A549 (cell line): ENCODE results near the gene IFT27. TPM values are rescaled to one million over a fixed set of nuclear protein-coding genes. Genes with fewer than 3 reads are reported as not detected.
"Not testable (repeated sequence)": the region's sequence is repeated elsewhere in the genome, so short reads cannot be mapped to it uniquely, and the experiment has no call there.

Experiments used
- ATAC-seq, 2 experiments: fragments of 200-7000 bp in 1 of 2; fragments of >200 bp in 1 of 2; cut with Nextera tagmentation in 1 of 2; cut with Tn5 transposase in 1 of 2; 3 replicates each; pipeline versions ENCODE4 v1.8.0 to v1.9.1; 2018 to 2020; ENCODE audit warnings: mild to moderate bottlenecking in 1 of 2, moderate library complexity in 1 of 2
- CTCF ChIA-PET: fragments of 300-600 bp; sonication (Branson Sonifier 250); formaldehyde crosslinking; extraction: SDS; loops from one replicate; lab custom pipeline; 2021; ENCODE audit warnings: antibody characterized with exemption, inconsistent platforms; lab: Yijun Ruan, JAX
- POLR2A ChIA-PET: fragments of 350-600 bp; formaldehyde crosslinking; extraction: SDS; loops from one replicate; lab custom pipeline; 2021; ENCODE audit warnings: antibody characterized with exemption, inconsistent platforms; lab: Yijun Ruan, JAX
- DNase-seq, 2 experiments: peaks; one replicate each; pipeline versions ENCODE4 v3.0.0 to v3.0.0-alpha.2; 2011 to 2016; ENCODE audit warnings: low read depth in 1 of 2, low spot score in 1 of 2
- FAIRE-seq: peaks from 2 replicates; lab custom pipeline; 2011; peaks lifted over from hg19 to GRCh38; lab: Jason Lieb, UNC
- H3K27ac ChIP-seq, 2 experiments: fragments of >200 bp; sonication (Bioruptor Twin); formaldehyde crosslinking; 3 replicates each; pipeline ENCODE4 v1.5.1; 2016 to 2017
- H3K4me1 ChIP-seq: fragments of >200 bp; sonication (Bioruptor Twin); formaldehyde crosslinking; 3 replicates; pipeline ENCODE4 v1.6.1; 2016
- H3K4me2 ChIP-seq: fragments of >200 bp; sonication (Bioruptor Twin); formaldehyde crosslinking; 3 replicates; pipeline ENCODE4 v1.6.1; 2016
- H3K4me3 ChIP-seq: fragments of >200 bp; sonication (Bioruptor Twin); formaldehyde crosslinking; 3 replicates; pipeline ENCODE4 v1.5.1; 2016
- H3K9me3 ChIP-seq: fragments of >200 bp; sonication (Bioruptor Twin); formaldehyde crosslinking; 3 replicates; pipeline ENCODE4 v1.6.1; 2016
- CEBPB ChIP-seq, 2 experiments: fragments of >200 bp in 1 of 2; sonication (Bioruptor Twin) in 1 of 2; formaldehyde crosslinking in 1 of 2; IDR thresholded peaks; 2 replicates each; pipeline ENCODE4 v1.6.1; 2012 to 2016
- FOXS1 ChIP-seq: fragments of 250-450 bp; sonication (Bioruptor Pico); IDR thresholded peaks from 2 replicates; pipeline ENCODE4 v1.5.0; 2020; ENCODE audit warnings: mild to moderate bottlenecking, moderate library complexity
- MYC ChIP-seq: IDR thresholded peaks from 2 replicates; pipeline ENCODE4 v1.6.1; 2012; ENCODE audit warnings: mild to moderate bottlenecking, inconsistent platforms, low read length, improper control_type of control experiment, borderline replicate concordance
- NFE2L2 ChIP-seq: fragments of 150-350 bp; conservative IDR thresholded peaks from 2 replicates; pipeline ENCODE4 v1.6.1; 2014; ENCODE audit warnings: low read length
- NPAS2 ChIP-seq: fragments of 250-450 bp; sonication (Bioruptor Pico); IDR thresholded peaks from 2 replicates; pipeline ENCODE4 v1.8.0; 2022; ENCODE audit warnings: mild to moderate bottlenecking, moderate library complexity, borderline replicate concordance
- NR3C1 ChIP-seq: fragments of >200 bp; sonication (Bioruptor Twin); formaldehyde crosslinking; IDR thresholded peaks from 3 replicates; pipeline ENCODE4 v1.6.1; 2017
- PHF8 ChIP-seq: fragments of 200-600 bp; sonication (generic); IDR thresholded peaks from 2 replicates; pipeline ENCODE4 v1.6.1; 2016; ENCODE audit warnings: low read depth, mild to moderate bottlenecking, antibody characterized with exemption, moderate library complexity, borderline replicate concordance
- POLR2AphosphoS2 ChIP-seq: conservative IDR thresholded peaks from 2 replicates; pipeline ENCODE4 v1.6.1; 2012; ENCODE audit warnings: low read length, improper control_type of control experiment, inconsistent platforms
- RARB ChIP-seq: fragments of 250-450 bp; sonication (Bioruptor Pico); IDR thresholded peaks from 2 replicates; pipeline ENCODE4 v1.8.0; 2021; ENCODE audit warnings: mild to moderate bottlenecking, moderate library complexity
- RFX5 ChIP-seq: fragments of 450-650 bp; IDR thresholded peaks from 2 replicates; pipeline ENCODE4 v1.7.1; 2014; ENCODE audit warnings: antibody characterized with exemption, mild to moderate bottlenecking, moderate library complexity
- SMC3 ChIP-seq: fragments of >200 bp; sonication (Bioruptor Twin); formaldehyde crosslinking; IDR thresholded peaks from 3 replicates; pipeline ENCODE4 v1.6.1; 2018; ENCODE audit warnings: inconsistent platforms
- ZC3H11A ChIP-seq: fragments of 450-650 bp; IDR thresholded peaks from 2 replicates; pipeline ENCODE4 v1.6.1; 2014; ENCODE audit warnings: antibody characterized with exemption, mild to moderate bottlenecking
- ZSCAN20 ChIP-seq: fragments of 250-450 bp; sonication (Bioruptor Pico); IDR thresholded peaks from 2 replicates; pipeline ENCODE4 v1.8.0; 2022; ENCODE audit warnings: mild to moderate bottlenecking, moderate library complexity
- WGBS: methylation state at CpG from one replicate; pipeline ENCODE4 v1.1.6; 2017; ENCODE audit errors: missing lambda C conversion rate; 5-methylcytosine and 5-hydroxymethylcytosine counted together
- polyA plus RNA-seq, 4 experiments: library from polyadenylated mRNA; depleted of rRNA in 3 of 4; stranded (reverse); fragments of >200 nt; fragmentation: RNase III in 1 of 4; extraction: RNeasy Plus Mini Kit Qiagen cat#74134 plus additional on column Dnase treatment in 1 of 4; gene quantifications; 2 replicates in 3 of 4; 3 replicates in 1 of 4; pipeline ENCODE4 v1.2.3, GENCODE V29; 2011 to 2017
- TF ChIP-seq, protein P1 (sequence below): fragments of 200-600 bp; sonication (generic); IDR thresholded peaks from 2 replicates; pipeline ENCODE4 v1.6.1; 2016; ENCODE audit warnings: antibody characterized with exemption, mild to moderate bottlenecking, moderate library complexity
- TF ChIP-seq, protein P2 (sequence below): fragments of 250-450 bp; sonication (Bioruptor Pico); IDR thresholded peaks from 2 replicates; pipeline ENCODE4 v1.5.0; 2020; ENCODE audit warnings: low read depth, mild to moderate bottlenecking, moderate library complexity
- TF ChIP-seq, protein P3 (sequence below): fragments of >200 bp; sonication (Bioruptor Twin); formaldehyde crosslinking; IDR thresholded peaks from 3 replicates; pipeline ENCODE4 v1.5.1; 2016
- TF ChIP-seq, protein P4 (sequence below): fragments of 450-650 bp; IDR thresholded peaks from 2 replicates; pipeline ENCODE4 v1.6.1; 2014; ENCODE audit warnings: antibody characterized with exemption

Gene IFT27
- polyA plus RNA-seq, 2 of the 4 experiments (the other 2 are of a cell fraction) = 17.5 to 24.6 TPM

DNA sequence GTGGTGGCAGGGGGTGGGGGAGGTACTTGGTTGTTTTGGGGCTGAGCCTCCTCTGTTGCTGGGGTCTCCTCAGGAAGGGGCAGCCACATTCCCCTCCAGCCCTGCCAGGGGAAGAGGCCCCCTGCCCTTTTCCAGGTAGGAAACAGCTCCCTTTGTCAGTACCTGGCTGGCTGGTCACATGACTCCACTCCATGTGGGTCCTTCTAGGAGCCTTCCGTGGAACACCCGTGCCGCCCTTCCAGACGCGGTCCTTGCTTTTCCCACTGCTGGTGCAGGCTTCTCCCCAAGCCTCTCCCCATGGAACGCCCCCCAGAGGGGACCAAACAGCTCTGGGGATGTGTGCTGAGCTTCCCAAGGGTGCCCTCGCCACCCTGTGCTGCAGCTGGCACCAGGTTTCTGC lies 19.9 kb downstream of the IFT27 start:
- no peaks in the 10 kb centered on the region for H3K9me3 ChIP-seq
- DNase-seq = no peak
- no peak overlapping the region for H3K4me3 ChIP-seq
- 66% methylated on average over 6 of the region's 7 CpGs for WGBS
- ATAC-seq = no peak
- no peak overlapping the region for H3K27ac ChIP-seq
- CTCF ChIA-PET = interaction anchor here (1.1 to 4.3 kb wide), 8 partner anchors 12 to 245 kb away, joined by 3 to 37 read pairs (median 10); partner anchors contain the start of gene IFT27
- no peaks in the 10 kb centered on the region for H3K4me1 ChIP-seq
- TF ChIP-seq RARB (CRISPR knock-in tag) (no peak), RFX5 (no peak), MYC (no peak), NR3C1 (no peak), NPAS2 (CRISPR knock-in tag) (no peak), CEBPB (IDR thresholded peaks at IDR 0.05) (no peak), FOXS1 (no peak)
- TF ChIP-seq, protein P1, sequence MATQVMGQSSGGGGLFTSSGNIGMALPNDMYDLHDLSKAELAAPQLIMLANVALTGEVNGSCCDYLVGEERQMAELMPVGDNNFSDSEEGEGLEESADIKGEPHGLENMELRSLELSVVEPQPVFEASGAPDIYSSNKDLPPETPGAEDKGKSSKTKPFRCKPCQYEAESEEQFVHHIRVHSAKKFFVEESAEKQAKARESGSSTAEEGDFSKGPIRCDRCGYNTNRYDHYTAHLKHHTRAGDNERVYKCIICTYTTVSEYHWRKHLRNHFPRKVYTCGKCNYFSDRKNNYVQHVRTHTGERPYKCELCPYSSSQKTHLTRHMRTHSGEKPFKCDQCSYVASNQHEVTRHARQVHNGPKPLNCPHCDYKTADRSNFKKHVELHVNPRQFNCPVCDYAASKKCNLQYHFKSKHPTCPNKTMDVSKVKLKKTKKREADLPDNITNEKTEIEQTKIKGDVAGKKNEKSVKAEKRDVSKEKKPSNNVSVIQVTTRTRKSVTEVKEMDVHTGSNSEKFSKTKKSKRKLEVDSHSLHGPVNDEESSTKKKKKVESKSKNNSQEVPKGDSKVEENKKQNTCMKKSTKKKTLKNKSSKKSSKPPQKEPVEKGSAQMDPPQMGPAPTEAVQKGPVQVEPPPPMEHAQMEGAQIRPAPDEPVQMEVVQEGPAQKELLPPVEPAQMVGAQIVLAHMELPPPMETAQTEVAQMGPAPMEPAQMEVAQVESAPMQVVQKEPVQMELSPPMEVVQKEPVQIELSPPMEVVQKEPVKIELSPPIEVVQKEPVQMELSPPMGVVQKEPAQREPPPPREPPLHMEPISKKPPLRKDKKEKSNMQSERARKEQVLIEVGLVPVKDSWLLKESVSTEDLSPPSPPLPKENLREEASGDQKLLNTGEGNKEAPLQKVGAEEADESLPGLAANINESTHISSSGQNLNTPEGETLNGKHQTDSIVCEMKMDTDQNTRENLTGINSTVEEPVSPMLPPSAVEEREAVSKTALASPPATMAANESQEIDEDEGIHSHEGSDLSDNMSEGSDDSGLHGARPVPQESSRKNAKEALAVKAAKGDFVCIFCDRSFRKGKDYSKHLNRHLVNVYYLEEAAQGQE = no peak
- no peak for FAIRE-seq
- POLR2A ChIA-PET = no interaction called here
- H3K4me2 ChIP-seq = no peak overlapping the region

DNA sequence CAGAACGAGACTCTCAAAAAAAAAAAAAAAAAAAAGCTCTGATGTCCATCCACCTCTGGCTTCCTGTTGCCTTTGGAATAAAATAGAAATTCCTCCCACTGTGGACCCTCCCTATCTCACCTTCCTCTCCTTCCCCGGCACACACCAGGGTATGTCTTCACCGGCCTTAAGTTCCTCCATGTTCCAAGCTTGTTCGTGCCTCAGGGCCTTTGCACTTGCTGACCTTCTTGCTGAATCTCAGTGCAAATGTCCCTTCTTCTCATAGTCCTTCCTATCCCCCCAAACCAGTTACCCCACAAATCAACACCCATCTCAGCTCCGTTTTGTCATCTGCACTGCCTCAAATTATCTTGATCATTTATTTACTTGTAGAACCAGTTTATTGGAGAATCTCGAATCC lies 20.6 kb downstream of the IFT27 start:
- Histone ChIP-seq H3K27ac (no peak overlapping the region), H3K4me2 (no peak overlapping the region), H3K4me3 (no peak overlapping the region), H3K4me1 (no peaks in the 10 kb centered on the region), H3K9me3 (no peaks in the 10 kb centered on the region)
- DNase-seq (no peak), FAIRE-seq (no peak), ATAC-seq (no peak)
- TF ChIP-seq, protein P2, sequence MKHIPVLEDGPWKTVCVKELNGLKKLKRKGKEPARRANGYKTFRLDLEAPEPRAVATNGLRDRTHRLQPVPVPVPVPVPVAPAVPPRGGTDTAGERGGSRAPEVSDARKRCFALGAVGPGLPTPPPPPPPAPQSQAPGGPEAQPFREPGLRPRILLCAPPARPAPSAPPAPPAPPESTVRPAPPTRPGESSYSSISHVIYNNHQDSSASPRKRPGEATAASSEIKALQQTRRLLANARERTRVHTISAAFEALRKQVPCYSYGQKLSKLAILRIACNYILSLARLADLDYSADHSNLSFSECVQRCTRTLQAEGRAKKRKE = no peak
- TF ChIP-seq, protein P3, sequence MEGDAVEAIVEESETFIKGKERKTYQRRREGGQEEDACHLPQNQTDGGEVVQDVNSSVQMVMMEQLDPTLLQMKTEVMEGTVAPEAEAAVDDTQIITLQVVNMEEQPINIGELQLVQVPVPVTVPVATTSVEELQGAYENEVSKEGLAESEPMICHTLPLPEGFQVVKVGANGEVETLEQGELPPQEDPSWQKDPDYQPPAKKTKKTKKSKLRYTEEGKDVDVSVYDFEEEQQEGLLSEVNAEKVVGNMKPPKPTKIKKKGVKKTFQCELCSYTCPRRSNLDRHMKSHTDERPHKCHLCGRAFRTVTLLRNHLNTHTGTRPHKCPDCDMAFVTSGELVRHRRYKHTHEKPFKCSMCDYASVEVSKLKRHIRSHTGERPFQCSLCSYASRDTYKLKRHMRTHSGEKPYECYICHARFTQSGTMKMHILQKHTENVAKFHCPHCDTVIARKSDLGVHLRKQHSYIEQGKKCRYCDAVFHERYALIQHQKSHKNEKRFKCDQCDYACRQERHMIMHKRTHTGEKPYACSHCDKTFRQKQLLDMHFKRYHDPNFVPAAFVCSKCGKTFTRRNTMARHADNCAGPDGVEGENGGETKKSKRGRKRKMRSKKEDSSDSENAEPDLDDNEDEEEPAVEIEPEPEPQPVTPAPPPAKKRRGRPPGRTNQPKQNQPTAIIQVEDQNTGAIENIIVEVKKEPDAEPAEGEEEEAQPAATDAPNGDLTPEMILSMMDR = no peak
- TF ChIP-seq, protein P4, sequence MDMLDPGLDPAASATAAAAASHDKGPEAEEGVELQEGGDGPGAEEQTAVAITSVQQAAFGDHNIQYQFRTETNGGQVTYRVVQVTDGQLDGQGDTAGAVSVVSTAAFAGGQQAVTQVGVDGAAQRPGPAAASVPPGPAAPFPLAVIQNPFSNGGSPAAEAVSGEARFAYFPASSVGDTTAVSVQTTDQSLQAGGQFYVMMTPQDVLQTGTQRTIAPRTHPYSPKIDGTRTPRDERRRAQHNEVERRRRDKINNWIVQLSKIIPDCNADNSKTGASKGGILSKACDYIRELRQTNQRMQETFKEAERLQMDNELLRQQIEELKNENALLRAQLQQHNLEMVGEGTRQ = no peak
- TF ChIP-seq FOXS1 = no peak
- TF ChIP-seq PHF8 = no peak
- TF ChIP-seq ZSCAN20 (CRISPR knock-in tag) = no peak
- TF ChIP-seq, protein P1 = no peak
- TF ChIP-seq ZC3H11A = no peak
- no peak for TF ChIP-seq RFX5
- TF ChIP-seq SMC3 = no peak
- no peak for TF ChIP-seq POLR2AphosphoS2
- no peak for TF ChIP-seq NFE2L2
- WGBS = 64% methylated on average over 6 of the region's 6 CpGs
- ChIA-PET CTCF (interaction anchor here (1.1 to 4.3 kb wide), 5 partner anchors 13 to 245 kb away, joined by 3 to 37 read pairs (median 5); partner anchors contain the start of gene IFT27), POLR2A (no interaction called here)

DNA sequence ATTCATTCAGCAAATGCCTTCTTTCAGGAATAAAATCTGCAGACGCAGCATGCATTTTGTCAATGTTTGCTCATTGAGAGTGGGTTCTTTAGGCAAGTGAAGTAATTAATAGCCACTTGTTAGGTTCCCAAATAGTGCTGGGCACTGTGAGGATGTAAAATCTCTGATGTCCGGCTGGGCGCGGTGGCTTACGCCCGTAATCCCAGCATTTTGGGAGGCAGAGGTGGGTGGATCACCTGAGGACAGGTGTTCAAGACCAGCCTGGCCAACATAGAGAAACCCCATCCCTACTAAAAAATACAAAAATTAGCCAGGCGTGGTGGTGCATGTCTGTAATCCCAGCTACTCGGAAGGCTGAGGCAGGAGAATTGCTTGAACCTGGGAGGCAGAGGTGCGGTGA lies 21.0 kb downstream of the IFT27 start:
- FAIRE-seq, H3K4me1 ChIP-seq, H3K4me2 ChIP-seq, H3K9me3 ChIP-seq, DNase-seq, ATAC-seq, POLR2A ChIA-PET, H3K4me3 ChIP-seq, H3K27ac ChIP-seq: not testable (repeated sequence)
- CTCF ChIA-PET = interaction anchor here (1.1 to 4.3 kb wide), 2 partner anchors 13 to 20 kb away, joined by 3 to 37 read pairs; partner anchors contain the start of gene IFT27
- 77% methylated on average over 9 of the region's 9 CpGs for WGBS
